ENCODE results near the gene KCNH2.
"Not testable (repeated sequence)": the region's sequence is repeated elsewhere in the genome, so short reads cannot be mapped to it uniquely, and the experiment has no call there.

Gene KCNH2

GRCh38 chr7:150978126-150978789 lies at the start of gene KCNH2:
KCNH2 (minus strand) TSS chr7:150978321; CDS start chr7:150977913, 408 bp downstream.
- in situ Hi-C loops (cut with MboI; ENCODE audit: low sequenced_read_pairs), result loop anchor here (25.0 kb wide), 1 partner anchor 541 kb away; no protein-coding TSS in a partner anchor

- in situ Hi-C loops (cut with MboI; ENCODE audit: low sequenced_read_pairs), result not testable (repeated sequence)
Observed at GRCh38 chr7:151027728-151028130, 49.6 kb upstream of the KCNH2 start.

- in situ Hi-C loops (cut with MboI; ENCODE audit: low sequenced_read_pairs), result not testable (repeated sequence)
Observed at GRCh38 chr7:151026771-151027727, 48.9 kb upstream of the KCNH2 start.

- in situ Hi-C loops (cut with MboI; ENCODE audit: low sequenced_read_pairs), result no loop called here
Observed at GRCh38 chr7:151025924-151026671, 48.0 kb upstream of the KCNH2 start.

- in situ Hi-C loops (cut with MboI; ENCODE audit: low sequenced_read_pairs), result no loop called here
Observed at GRCh38 chr7:151024435-151025056, 46.4 kb upstream of the KCNH2 start, which contains the start of gene ATG9B. ATG9B (minus strand) TSS chr7:151024494; CDS start chr7:151024423, 71 bp downstream.

GRCh38 chr7:151023232-151023631 lies 45.1 kb upstream of the KCNH2 start:
- in situ Hi-C loops (cut with MboI; ENCODE audit: low sequenced_read_pairs), result no loop called here

- in situ Hi-C loops (cut with MboI; ENCODE audit: low sequenced_read_pairs), result no loop called here
Observed at GRCh38 chr7:151020231-151020630, 42.1 kb upstream of the KCNH2 start.

GRCh38 chr7:151019130-151019447 lies 41.0 kb upstream of the KCNH2 start:
- in situ Hi-C loops (cut with MboI; ENCODE audit: low sequenced_read_pairs), result no loop called here

GRCh38 chr7:151018421-151019129 lies 40.5 kb upstream of the KCNH2 start:
- in situ Hi-C loops (cut with MboI; ENCODE audit: low sequenced_read_pairs), result no loop called here

GRCh38 chr7:151017953-151018420 lies 39.9 kb upstream of the KCNH2 start:
- in situ Hi-C loops (cut with MboI; ENCODE audit: low sequenced_read_pairs), result no loop called here

GRCh38 chr7:151017370-151017952 lies 39.3 kb upstream of the KCNH2 start:
- in situ Hi-C loops (cut with MboI; ENCODE audit: low sequenced_read_pairs), result no loop called here

- in situ Hi-C loops (cut with MboI; ENCODE audit: low sequenced_read_pairs), result no loop called here
Observed at GRCh38 chr7:151016942-151017341, 38.8 kb upstream of the KCNH2 start.

GRCh38 chr7:151016505-151016904 lies 38.4 kb upstream of the KCNH2 start:
- in situ Hi-C loops (cut with MboI; ENCODE audit: low sequenced_read_pairs), result no loop called here

GRCh38 chr7:151015967-151016366 lies 37.8 kb upstream of the KCNH2 start:
- in situ Hi-C loops (cut with MboI; ENCODE audit: low sequenced_read_pairs), result no loop called here

- in situ Hi-C loops (cut with MboI; ENCODE audit: low sequenced_read_pairs), result no loop called here
Observed at GRCh38 chr7:151014950-151015349, 36.8 kb upstream of the KCNH2 start.

GRCh38 chr7:151013733-151014497 lies 35.8 kb upstream of the KCNH2 start:
- in situ Hi-C loops (cut with MboI; ENCODE audit: low sequenced_read_pairs), result no loop called here

GRCh38 chr7:151013356-151013732 lies 35.2 kb upstream of the KCNH2 start:
- in situ Hi-C loops (cut with MboI; ENCODE audit: low sequenced_read_pairs), result no loop called here

- in situ Hi-C loops (cut with MboI; ENCODE audit: low sequenced_read_pairs), result no loop called here
Observed at GRCh38 chr7:151012911-151013347, 34.8 kb upstream of the KCNH2 start.

Data from HL-60/S4 treated with phorbol 12-myristate 13-acetate at 8.2 ng/mL for 4 days and 3 days (cell line).